NCI-H82 (cell line): ENCODE measurements around the gene SLC22A12.

Experiments
- DNase-seq: peaks from one replicate; lab custom pipeline; 2025; lab: John Stamatoyannopoulos, UW

SLC22A12 gene

DNA sequence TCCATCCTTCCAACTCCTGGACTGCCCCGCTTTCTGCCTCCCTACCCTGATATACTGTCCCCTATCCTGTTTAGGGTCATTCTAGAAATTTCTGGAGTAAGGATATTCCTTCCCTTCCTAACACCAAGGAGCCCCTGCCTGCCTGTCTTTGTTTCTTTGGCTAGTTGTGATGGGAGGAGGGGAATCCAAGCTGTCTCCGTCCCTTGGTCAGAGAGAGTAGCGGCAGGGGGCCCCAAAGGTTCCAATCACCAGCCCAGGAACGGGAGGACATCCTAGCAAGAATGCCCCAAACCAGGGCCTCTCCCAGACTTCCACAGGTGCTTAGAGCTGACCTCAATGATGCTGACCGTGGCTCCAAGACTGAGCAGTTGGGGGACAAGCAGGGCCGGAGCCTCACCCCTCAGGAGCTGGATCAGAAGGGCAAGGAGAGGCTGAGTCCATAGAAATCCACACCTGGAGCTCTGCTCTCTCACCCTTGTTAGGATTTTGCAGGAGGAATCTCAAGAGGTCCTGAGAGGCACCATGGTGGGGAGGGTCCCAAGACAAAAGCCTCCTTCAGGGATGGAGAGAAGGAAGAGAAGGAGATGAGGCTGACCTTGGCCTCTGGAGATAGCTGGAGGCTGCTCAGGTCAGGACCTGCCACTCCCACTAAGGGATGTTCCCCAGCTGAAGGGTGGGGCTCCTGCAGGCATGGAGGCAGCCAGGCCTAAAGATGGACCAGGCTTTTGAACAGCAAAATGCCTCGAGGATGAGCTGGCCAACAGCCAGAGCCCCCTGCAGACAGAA lies 13.6 kb downstream of the SLC22A12 start:
- no peak for DNase-seq

DNA sequence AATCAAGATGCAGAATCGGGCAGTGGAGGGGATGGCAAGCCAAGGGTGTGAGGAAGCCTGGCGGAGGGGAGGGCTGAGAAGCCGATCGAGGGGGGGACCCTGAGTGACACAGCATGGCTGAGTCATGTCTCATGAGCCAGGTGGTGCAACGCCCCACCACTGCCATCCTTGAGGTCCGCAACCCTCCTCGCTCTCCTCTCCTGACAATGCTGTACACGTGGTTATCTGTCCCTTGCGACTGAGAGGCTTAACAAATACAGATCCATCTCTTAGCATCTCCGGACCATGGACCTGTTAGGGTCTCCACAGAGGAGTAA lies 14.2 kb downstream of the SLC22A12 start:
- DNase-seq, result no peak

- DNase-seq, result no peak
Observed at GRCh38 chr11:64605656-64606585, 14.9 kb downstream of the SLC22A12 start.

- no peak for DNase-seq
Observed at GRCh38 chr11:64606796-64607380, 15.9 kb downstream of the SLC22A12 start.

- DNase-seq, result no peak
Observed at GRCh38 chr11:64607381-64607985, 16.5 kb downstream of the SLC22A12 start.

DNA sequence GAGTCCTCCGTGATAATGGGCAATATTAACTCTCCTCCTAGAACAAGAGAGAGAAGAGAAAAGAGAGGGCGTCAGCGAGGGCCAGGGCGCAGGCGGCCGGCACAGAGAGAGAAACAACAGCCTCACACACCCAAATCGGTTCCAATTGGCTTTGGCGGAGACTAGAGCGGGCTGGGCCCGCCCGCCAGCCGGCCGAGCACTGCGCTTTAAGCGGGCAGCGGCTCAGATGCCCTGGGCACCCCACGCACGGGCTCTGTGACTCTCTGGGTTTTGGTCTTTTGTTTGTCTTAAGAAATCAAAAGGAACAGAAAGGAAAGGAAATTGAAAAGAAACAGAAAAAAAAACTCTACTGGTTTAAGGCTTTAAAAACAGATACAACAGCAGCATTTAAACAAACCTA lies 17.0 kb downstream of the SLC22A12 start:
- DNase-seq, result no peak

GRCh38 chr11:64608636-64609035 lies 17.6 kb downstream of the SLC22A12 start:
- peak; percentile 23 for DNase-seq

DNA sequence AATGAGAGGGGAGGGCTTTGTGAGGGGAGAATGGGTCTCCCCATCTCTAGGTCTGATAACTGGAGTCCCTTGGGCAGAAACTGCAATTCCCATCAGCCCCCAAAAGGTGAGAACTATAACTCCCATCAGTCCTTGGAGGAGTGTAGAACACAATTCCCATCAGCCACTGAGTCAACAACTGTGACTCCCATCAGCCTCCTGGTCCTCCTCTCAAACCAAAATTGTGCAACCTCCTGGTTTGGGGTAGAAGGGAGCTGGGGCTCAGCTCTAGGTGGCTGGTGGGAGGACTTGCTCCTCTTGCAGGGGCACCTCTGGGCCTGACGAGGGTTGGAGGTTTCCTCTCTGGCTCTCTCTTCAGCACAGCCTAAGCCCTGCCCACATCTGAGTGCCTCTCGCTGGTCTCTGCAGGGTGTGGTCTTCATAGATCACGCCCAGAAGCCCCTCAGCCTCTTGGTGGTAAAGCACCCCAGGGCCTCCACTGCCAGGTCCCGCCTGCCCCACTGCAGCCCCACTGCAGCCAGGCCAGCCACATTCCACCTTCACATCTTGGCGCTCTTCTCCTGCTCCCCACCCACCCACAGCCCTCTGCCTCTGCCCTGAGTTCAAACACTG lies 18.5 kb downstream of the SLC22A12 start:
- DNase-seq, result no peak

DNA sequence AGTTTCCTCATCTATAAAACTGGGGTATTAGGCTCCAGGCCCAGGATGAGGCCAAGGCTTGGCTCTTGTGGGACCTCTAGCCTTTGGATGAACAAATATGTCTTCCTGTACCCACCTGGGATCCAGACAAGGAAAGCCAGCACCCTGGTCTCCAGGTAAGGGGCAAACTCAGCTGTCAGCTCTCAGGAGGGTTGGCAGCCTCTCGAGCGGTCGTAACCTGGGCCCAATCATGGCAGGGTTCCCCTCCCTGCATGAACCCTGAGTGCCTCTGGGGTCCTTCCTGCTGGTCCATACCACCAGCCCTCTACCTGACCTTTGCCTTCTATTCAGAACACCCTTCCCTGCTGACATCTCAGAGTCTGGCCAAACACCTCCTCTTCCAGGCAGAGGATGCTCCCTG lies 19.6 kb downstream of the SLC22A12 start:
- no peak for DNase-seq

GRCh38 chr11:64611176-64611575 lies 20.2 kb downstream of the SLC22A12 start:
- DNase-seq, result no peak

DNA sequence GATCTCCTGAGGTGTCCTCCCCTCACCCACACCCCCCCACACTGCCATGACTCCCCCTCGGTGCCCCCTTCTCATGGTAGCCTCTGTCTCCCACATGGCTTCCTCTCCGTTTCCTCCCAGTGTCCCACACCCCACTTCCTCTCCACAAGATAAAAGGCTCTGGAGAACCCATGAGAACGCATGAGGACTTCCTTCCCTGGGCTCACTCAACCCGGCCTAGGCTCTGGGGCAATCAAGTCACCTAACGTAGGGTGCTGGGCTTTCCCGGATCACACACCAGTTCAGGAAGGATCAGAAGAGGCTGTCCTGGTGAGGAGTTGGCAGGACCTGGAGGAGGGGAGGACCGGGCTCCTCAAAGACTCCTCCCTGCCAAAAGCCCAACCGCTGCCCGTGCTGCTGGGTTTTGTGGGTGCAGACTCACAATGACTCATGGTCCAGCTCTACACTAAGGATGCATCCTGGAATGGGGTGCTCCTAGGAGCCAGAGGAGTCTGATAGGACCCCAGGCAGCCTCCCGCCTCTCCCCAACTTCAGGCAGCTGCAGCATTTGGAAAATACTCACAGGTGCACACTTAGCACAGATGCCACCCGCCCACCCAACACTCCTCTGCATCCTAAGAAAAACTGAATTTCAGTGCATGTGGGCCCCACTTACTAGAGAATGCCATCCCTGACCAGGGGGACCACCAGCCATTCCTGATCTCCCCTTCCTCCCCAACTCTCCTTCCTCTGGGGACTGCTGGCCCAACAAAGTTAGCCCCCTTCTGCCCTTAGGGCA lies 21.0 kb downstream of the SLC22A12 start:
- DNase-seq, result no peak

DNA sequence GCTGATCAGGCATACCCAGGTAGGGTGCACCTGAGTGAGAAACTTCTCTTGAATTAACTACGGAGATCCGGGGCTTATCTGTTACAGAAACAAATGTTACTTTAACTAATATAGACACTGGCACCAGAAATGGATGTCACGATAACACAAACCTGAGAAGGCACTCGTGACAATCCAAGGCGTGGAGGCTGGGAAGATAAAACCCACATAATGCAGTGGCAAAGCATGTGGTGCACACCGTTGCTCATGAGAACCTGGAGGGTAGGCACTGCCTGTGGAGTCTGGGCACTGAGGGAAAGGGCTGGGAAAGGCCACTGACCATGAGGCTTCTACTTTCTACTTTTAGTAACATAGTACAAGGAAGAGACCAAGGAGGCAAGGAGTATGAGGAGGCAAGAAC lies 22.6 kb downstream of the SLC22A12 start:
- DNase-seq, result no peak

DNA sequence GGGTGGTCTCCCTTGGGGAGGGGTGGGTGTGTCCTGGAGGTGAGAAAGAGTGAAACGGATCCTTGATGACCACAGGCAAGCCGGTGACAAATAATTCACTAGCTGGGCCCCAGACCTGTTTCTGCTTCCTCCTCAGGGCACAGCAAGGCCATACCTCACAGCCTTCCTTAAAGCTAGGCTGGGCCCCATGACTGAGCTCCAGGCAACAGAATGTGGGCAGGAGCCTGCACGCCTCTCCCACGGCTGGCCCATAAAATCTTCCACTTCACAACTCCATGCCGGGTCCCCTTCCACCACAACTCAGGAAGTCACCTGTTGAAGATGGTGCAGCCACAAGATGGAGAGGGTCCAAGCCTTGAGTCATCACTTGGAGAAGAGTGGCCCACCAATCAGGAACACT lies 23.9 kb downstream of the SLC22A12 start:
- DNase-seq, result no peak

DNA sequence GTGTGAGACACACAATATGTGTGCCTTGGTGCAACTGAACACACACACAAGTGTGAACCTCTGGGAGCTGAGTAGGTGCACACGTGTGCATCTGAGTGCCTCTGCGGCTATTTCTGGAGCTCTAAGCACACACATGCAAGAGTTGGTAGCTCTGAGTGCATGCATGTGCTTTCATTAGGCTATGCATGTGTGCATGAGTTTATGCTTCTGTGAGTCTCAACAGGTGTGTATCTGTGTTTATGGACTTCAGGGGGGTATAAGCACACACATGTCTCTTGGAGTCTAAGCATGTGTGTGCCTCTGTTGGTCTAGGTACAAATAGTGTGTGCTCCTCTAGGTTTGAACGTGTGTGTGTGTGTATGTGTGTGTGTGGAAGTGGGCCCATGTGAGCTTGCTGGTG lies 25.8 kb downstream of the SLC22A12 start:
- DNase-seq, result no peak

DNA sequence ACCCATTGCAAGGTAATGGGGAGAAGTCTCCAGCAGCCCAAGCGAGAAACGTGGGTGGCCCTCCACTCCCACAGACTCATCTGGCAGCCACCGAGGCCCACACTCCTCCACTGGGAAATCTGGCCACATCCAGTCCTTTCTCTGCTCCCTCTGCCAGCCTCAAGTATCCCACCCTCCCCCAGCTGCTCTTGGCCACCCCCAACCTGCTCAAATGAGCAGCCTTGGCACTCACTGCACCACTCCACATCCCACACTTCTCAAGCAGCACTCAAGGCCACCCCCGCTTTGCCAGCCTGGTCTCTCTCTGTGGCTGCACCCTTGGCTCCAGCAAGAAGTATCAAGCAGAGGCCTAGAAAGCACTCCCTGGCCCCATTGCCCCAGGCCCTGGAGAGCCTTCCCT lies 28.2 kb downstream of the SLC22A12 start:
- no peak for DNase-seq

GRCh38 chr11:64619811-64620380 lies 28.9 kb downstream of the SLC22A12 start:
- DNase-seq, result peak; percentile 66

- DNase-seq, result no peak
Observed at GRCh38 chr11:64620381-64620971, 29.5 kb downstream of the SLC22A12 start.

- DNase-seq, result no peak
Observed at GRCh38 chr11:64621283-64622019, 30.4 kb downstream of the SLC22A12 start.

DNA sequence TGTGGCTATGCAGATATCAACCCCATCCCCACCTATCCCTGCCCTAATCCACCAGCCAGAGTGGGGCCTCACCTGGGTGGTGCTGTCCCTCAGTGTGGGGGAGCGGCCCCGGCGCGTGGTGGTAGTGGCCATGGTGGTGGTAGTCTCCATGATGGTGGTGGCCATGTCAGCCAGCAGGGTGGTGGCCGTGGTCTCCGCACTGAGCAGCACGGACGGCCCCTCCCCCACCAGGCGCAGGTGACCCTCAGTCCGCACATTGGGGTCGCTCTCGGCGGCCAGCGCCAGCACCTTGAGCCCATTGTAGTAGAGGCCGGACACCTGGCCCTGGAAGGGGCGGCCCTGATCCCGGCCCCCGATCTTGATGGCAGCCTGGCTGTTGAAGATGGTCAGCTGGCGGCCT lies 31.7 kb downstream of the SLC22A12 start:
- no peak for DNase-seq
